CD4-positive, alpha-beta T cell treated with Interleukin-2 at 100 ng/mL for 4 hours (primary cell): ENCODE data around the gene ANKS1A.
"Not testable (repeated sequence)": the region's sequence is repeated elsewhere in the genome, so short reads cannot be mapped to it uniquely, and the experiment has no call there.

Source experiments
- DNase-seq: peaks from one replicate; pipeline ENCODE4 v3.0.0-alpha.2; 2020; ENCODE audit warnings: low spot score

ANKS1A gene

GRCh38 chr6:34999153-34999552 lies 110.1 kb downstream of the ANKS1A start:
- DNase-seq, result not testable (repeated sequence)

DNA sequence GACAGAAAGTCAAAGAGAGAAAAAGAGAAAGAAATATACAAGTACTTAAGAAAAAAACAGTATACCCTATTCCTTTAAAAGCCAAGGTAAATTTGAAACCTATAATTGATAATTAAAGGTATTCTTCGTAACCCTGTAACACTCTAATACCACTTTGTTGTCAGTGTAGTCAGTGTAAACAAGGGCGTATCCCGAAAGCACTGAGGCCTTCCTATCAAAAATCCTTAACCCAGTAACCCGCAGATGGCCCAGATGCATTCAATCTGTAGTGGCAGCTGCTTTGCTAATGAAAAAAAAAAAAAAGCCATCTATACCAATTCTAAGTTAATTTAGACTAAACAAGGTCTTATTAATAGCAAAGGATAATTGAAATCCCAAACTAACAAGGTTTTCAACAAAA lies 110.9 kb downstream of the ANKS1A start:
- DNase-seq, result not testable (repeated sequence)

- not testable (repeated sequence) for DNase-seq
Observed at GRCh38 chr6:35001349-35001748, 112.3 kb downstream of the ANKS1A start.

DNA sequence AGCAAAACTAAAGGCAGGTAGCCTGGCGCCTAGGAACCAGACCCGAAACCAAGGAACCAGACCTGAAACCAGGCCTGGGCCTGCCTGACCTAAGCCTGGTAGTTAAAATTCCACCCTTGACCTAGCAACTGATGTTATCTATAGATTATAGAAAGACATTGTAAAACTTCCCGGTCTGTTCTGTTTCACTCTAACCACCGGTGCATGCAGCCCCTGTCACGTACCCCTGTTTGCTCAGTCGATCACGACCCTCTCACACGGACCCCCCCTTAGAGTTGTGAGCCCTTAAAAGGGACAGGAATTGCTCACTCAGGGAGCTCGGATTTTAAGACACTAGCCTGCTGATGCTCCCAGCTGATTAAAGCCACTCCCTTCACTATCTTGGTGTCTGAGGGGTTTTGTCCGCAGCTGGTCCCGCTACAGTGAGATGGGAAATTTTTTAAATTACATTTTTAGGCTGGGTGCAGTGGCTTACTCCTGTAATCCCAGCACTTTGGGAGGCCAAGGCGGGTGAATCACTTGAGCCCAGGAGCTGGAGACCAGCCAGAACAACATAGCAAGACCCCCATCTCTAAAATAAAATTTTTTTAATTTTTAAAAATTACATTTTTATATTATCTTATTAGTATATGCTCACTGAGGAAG lies 115.0 kb downstream of the ANKS1A start:
- DNase-seq, result not testable (repeated sequence)

DNA sequence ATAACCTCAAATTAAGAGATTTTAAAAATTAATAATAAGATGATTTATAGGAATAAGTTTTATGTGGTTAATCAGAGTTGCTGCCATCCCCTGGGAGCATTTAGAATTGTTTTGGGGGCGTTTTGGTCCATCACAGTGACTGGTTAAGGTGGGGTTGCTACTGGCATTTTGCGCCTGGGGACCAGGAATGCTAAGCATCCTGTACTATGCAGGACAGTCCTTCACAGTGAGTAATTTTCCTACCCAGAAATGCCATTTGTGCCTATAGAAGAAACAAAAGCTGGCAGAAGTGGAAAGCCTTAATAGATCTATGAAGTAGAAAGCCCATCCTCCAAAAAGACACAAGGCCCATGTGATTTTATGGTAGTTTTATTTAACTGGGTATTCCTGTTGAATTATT lies 118.0 kb downstream of the ANKS1A start:
- DNase-seq, result no peak

- no peak for DNase-seq
Observed at GRCh38 chr6:35008858-35009257, 119.8 kb downstream of the ANKS1A start.

- no peak for DNase-seq
Observed at GRCh38 chr6:35011096-35012041, 122.3 kb downstream of the ANKS1A start.

DNA sequence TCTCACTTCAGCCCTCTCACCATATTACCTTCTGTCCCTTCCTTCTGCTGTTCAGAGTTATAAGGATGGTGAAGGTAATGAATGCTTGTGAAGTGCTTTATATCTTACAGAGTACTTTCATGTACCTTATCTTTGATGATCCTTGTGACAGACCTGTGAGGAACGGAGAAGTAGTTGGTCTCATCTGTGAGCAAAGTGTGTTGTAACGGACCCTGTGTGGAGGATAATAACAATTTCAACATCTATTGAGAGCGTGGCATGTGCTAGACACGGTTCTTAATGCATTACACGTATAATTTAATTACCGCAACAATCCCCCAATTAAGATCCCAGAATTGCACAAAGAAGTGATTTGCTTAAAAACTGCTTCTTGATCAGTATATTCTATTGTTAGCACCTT lies 124.6 kb downstream of the ANKS1A start:
- no peak for DNase-seq

DNA sequence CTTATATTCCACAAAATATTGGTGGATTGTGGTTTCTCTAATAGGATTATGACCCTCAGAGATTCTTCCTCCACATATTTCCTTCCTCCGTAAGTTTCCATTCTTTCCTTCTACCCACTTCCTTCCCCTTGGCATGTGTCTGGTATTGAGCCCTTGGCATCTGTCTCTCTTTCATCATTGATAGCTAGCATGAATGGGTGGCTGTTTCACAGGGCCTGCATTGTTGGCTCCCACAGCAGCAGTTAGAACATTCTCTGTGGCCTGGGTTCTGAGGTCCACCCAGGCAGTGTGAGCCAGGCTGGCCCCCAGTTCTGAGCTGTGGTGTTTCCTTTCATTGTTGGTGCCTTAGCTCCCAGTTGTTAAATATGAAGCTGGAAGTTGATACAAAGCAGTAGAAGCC lies 125.3 kb downstream of the ANKS1A start:
- no peak for DNase-seq

GRCh38 chr6:35014786-35015185 lies 125.7 kb downstream of the ANKS1A start:
- no peak for DNase-seq

- DNase-seq, result no peak
Observed at GRCh38 chr6:35015476-35015875, 126.4 kb downstream of the ANKS1A start.

DNA sequence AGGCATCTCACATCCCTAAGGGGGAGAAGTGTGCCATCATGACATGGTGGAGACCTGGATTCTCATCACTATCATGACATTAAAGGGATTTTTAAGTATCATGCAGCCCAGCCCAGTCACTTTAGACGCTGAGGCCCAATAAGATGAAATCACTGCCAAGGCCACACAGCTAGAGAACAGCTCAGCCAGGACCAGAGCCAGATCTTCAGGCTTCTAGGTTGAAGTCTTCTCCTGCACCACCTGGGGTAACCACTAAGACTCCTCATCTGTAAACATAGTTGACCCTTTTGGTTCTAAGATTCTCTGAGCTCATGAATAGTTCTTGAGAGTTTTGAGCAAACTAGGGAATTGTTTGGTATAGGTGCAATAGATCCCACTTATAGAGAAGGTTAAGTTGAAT lies 126.9 kb downstream of the ANKS1A start:
- DNase-seq, result no peak

GRCh38 chr6:35016502-35017321 lies 127.7 kb downstream of the ANKS1A start:
- no peak for DNase-seq

DNA sequence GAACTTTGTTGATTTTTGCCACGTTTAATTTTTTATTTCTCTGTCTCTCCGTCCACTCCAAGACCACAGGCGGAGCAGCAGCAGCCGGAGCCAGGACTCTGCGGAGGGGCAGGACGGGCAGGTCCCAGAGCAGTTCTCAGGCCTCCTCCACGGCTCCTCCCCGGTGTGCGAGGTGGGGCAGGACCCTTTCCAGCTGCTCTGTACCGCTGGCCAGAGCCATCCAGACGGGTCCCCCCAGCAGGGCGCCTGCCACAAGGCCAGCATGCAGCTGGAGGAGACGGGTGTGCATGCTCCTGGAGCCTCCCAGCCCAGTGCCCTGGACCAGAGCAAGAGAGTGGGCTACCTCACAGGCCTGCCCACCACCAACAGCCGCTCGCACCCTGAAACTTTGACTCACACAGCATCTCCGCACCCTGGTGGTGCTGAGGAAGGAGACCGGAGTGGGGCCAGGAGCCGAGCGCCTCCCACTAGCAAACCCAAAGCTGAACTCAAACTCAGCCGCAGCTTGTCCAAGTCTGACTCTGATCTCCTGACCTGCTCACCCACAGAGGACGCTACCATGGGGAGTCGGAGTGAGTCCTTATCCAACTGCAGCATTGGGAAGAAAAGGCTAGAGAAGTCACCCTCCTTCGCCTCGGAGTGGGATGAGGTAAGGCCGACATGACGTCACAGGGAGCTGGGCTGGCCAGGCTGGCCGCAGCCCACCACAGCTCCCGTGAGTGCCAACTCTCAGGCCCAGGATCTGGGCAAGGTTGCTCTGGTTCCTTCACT lies 128.5 kb downstream of the ANKS1A start:
- no peak for DNase-seq

- DNase-seq, result no peak
Observed at GRCh38 chr6:35018182-35018519, 129.1 kb downstream of the ANKS1A start.

GRCh38 chr6:35018746-35019145 lies 129.7 kb downstream of the ANKS1A start:
- no peak for DNase-seq

GRCh38 chr6:35019171-35019570 lies 130.1 kb downstream of the ANKS1A start:
- no peak for DNase-seq

GRCh38 chr6:35019831-35020230 lies 130.8 kb downstream of the ANKS1A start:
- DNase-seq, result no peak

GRCh38 chr6:35021004-35021403 lies 131.9 kb downstream of the ANKS1A start:
- DNase-seq, result no peak

DNA sequence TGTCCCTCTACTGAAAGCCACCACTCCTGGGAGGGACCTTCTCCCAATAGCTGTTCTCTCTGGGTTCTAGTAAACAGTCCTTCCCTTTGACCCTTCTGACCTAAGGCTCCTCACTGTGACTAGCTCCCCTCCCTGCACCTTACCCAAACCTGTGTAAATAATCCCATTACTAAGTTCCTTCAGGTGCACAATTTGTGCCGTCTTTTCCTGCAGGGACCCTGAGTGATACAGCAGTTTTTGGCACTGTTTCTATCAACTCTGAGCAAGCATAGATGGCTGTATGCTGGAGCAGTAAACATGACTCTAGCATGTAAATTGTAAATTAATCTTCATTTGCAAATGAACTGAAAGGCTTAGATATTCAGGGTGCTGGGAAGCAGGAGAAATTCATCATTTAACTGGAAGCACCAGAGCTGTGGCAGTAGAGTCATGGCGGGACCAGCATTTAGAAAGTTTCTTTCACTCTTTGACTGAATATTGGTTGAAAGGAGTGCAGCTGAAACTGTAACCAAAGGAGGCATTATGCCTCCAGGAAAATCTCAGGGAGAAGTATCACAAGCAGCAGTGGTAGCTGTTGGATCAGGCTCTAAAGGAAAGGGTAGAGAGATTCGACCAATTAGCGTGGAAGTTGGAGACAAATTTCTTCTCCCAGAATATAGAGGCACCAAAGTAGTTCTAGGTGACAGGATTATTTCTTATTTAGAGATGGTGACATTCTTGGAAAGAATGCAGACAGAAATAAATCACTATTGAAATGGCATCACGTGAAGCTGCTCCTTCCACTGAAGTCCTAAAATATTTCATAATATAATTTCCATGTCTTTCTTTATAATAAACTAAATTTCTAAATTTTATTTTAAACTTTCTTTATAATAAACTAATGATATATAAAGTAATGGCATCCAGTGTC lies 134.3 kb downstream of the ANKS1A start:
- DNase-seq, result no peak

GRCh38 chr6:35024551-35025054 lies 135.5 kb downstream of the ANKS1A start:
- DNase-seq, result no peak
